Right hindlimb (tissue), 1 donor: ENCODE data around the gene SYPL1.

Source experiments
- DNase-seq: peaks from one replicate; pipeline ENCODE4 v3.0.0-alpha.2; 2018

SYPL1 gene

DNA sequence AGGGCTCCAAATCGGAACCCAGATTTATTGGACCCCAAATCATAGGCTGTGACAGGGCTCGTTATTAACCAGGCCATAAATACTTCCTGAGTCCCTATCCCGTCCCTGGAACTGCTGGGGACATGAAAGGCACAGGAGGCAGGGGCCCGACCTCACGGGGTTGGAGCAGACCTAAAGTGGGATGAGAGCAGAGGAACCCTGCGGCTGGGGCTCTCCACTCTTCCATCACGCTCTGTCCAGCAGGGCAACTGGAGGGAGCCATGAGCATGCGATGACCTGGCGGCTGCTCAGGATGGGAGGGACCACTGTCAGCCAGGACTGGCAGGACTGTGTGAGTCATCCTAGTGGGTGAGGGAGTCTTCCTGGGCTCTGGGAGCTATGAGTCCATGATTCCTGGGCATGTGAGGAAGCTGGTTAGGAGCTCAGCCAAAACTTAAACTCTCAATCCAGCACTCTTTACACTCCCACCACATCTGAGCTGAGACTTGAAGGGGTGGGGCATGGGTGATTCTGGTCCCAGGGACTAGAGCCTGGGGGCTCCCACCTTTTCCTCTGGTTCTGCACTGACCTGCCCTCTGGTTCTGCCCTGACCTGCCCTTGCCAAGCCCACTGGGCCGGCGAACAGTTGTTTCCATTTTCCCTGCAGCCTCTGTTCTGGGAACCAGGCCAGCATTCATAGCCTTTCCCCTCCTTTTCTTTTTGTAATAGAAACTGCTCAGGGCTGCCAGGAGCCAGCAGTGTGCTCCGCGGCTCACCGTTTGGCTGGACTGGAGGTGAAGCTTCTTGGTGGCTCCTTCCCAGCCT lies 47.1 kb downstream of the SYPL1 start:
- peak; percentile 87 for DNase-seq

DNA sequence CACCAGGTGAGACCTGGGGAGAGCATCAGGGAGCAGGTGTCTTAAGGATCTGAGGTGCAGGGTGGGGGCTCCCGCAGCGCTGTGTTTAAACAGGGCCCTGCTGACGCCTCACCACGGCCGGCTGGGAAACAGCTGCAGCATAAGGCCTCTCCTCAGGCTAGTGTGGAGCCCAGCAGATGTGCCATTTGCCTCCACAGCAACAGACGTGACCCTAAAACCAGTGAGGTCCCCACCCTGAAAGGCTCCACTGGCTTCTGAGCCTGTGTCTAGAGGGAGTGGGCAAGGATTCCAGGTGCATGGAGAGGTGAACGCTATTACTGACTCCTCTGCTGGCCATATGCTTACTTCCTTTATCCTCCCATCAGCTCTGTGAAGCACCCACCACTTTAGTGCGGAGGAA lies 47.8 kb downstream of the SYPL1 start:
- DNase-seq: no peak

DNA sequence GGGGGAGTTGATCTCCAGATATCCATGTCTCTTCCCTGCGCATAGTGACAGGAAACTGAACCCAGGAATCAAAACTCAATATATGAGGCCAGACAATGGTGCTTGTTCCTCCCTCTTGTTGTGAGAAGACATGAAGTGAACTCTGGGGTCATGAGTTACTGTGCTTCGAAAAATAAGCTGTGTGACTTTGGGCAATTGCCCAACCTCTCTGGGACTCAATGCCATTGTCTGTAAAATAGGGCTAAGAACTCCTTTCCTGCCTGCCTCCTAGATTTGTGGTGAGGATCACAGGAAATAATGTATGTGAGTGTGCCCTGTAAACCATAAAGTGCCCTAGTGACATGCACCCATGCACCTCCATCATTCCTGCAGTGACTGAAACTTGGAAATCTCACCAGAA lies 48.4 kb downstream of the SYPL1 start:
- no peak for DNase-seq

DNA sequence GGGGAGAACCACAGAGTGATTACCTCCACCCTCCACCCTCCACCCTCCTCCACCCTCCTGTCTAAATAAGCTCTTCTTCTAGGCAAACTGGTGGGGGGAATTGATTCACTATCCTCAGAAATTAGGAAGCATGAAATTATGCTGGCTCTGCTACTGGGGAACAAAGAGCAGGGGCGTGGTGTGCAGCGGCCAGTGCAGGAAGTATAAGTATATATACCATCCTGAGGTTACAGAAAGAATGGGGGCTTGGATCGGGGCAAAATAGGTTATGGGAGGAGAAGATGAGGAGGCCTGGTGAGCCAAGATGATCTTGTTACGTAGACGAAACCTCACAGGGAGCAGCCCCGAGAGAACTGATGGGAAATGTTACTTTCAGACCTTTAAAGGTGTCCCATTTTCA lies 49.1 kb downstream of the SYPL1 start:
- no peak for DNase-seq

DNA sequence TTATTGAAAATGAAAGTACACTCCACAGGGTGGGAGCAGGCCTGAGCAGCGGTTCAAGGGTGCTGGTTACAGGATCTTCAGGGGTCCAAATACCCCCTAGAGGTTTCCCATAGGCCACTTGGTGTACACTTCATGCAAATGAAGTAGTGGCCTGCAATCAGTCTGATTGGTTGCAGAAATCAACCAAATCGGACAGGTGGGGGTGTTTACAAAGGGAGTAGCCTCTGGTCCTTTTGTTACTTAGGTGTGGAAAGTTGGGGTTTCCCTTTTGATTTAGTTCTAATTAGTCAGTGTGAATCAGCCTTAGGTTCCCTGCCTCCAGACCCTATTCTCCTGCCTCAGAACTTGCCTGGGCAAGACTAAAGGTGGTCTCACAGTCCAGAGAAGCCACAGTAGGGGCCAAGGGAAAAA lies 49.6 kb downstream of the SYPL1 start:
- DNase-seq: no peak

DNA sequence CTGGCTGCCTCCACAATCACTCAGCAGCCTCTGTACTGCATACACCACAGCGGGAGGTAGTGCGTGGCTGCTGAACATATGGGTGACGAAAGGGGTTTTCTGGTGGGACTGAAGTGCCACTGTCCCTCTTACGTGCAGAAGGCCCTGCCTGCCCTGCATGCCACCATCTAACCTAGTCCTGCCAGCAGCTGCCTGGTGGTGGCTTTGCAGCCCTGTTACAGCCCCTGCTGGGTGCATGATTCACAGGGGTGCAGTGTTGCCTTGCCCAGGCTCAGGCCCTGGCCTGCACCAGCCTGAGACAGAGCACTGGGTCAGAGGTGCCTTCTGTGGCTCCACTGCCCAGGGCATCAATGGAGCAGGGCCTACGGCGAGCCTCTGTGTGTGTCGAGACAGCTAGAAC lies 50.1 kb downstream of the SYPL1 start:
- DNase-seq: no peak

DNA sequence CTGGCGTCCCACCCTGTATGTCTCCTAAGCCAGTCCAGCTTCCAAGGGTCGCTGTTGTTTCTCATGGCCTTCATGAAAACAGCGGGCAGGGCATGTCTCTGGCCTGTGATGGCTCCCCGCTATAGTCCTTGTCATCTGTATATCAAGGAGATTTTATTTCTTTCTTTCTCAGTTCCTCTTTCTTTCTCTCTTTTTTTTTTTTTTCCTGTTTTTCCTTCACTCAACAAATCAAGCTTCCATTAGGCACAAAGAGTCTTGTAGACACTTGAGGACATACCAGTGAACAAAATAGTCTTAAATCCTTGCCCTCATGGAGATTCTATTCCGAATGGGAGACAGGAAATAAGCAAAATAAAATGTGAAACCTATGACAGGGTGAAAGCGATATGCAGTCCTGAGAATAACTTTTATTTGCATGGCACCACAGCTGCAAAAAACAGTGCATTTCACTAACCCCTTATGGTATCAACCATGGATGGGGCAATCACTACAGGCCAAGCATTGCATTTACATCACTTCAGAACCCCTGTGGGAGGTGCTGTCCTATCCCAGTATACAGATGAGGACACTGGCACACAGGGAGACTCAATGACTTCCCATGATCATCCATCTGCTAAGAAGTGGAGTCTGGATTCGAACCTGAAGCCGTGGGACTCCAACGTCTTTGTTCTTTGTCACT lies 50.7 kb downstream of the SYPL1 start:
- DNase-seq: no peak

DNA sequence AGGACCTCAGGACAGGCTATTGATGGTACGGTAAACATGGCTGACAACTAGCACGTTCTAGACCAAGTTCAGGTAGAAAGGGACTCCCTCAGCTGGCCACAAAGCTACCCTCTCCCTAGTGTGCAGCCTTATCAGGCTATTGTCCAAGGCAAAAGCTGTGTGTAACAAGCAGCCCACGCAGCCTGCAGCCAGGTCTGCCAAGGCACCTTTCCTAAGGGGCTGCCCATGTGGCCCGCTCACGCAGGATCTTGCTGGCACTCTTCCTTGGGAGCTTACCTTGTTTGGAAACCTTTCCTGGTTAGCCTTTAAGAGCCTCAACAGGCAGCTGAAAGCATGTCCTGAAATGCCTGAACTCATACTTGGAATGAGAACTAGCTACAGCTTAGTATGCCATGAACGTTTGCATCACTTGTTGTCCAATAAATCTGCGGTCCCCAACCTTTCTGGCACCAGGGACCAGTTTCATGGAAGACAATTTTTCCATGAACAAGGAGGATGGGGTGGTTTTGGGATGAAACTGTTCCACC lies 51.7 kb downstream of the SYPL1 start:
- DNase-seq: no peak

DNA sequence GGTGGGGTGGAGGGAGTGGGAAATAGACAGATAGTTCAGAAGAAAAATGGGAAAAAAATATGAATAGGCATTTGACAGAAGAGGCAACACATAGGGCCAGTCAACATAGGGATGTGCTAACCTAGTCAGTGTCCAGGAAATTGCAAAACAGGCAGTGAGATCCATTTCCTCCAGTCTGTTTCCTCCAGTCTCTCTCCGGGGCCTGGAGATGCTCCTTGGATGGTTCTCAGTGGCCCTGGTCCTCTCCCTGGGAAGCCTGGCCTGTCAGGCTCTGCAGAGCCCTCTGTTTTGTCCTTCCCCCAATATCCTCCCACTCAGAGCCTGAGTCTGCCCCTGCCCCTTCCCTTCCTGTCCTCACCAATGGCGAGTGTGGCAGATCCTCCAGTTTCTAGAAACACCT lies 52.6 kb downstream of the SYPL1 start:
- DNase-seq: no peak

DNA sequence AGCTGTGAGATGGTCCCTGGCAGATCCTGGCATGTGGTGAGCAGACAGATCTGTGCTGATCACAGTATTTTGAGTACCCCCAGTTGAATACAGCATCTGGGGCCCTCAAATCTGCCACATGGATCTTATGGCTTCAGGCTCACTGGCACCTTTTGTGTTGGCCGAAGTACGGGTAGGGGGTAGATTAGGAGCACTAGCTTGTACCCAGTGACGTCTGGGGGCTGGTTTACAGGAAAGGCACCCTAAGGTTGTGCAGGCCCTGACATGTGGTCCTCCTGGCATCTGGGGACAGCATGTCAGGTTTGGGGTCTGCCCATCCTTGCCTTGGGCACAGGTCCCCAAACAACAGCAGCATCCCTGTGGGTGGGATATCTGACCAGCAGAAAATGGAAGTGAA lies 53.2 kb downstream of the SYPL1 start:
- no peak for DNase-seq

DNA sequence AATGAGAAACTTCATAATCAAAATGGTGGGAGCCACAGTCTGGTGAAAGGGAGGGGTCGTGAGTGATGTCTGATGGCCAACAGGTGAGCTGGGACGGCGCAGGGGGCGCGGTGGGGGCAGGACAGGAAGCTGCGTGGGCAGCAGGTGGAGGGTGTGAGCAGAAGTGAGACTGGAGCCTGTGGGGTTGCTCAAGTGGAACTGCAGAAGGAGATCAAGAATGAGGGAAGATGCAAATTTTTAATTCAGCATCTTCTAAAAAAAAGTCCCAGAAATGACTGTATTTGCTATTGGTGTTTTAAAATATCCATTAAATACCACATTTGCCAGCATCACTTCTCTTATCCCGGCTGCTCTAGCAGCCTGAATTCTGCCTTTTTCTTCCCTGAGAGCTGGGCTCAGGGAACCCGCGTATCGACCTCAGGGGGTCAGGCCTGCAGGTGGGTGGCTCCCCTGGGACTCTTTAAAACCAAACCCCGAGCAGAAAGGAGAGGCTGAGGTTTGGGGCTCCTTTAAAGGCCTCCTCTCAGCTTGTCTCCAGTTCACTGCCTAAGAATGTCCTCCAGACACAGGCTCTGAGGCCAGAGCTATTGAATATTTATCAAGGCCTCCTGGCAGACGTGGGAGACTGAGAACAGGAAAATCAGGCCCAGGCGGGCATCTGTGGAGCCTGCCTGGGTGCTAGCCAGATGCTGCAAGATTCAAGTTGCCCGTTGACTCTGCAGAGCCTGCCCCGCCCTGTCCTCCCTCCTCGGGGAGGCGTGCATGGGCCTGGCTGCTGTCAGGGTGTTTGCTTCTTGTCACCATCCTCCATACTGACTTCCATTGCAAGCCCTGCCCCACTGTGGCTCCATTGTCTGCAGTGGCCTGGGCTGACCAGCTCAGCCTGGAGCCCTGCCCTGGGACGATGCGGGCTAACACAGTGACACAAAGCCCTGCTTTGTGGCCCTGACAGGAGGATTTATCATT lies 53.9 kb downstream of the SYPL1 start:
- no peak for DNase-seq

DNA sequence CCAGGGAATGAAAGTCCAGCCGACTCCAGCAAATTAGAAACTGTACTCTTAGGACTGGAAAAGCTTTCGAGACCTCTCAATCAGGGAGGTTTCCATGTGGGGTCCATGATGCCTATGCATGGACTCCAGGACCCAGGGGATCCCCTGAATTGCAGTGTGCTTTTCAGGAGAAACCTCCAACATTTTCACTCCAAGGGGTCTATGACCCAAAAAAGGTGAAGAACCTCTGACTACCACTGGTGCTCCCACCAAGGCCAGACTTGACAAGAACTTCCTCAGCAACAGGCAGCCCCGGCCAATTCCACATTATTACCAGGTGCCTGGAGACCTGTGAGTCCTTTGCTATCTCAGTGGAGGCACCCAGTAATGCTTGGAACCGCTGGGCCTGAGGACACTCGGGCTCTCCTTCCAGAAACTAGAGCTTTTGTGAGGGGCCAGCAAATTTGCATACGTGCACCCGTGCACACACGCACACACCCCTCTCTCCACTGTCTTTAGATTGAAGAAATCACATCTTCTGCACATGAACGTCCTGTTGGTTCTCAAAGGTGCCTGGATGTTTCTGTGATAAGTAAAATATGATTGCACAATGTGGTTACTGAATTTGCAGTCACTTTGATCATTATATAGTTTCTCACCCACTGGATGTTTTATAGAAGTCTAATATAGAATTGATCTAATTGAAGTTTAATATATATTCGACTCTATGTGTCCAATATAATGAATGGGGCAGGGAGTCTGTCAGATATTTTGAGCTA lies 54.7 kb downstream of the SYPL1 start:
- no peak for DNase-seq

DNA sequence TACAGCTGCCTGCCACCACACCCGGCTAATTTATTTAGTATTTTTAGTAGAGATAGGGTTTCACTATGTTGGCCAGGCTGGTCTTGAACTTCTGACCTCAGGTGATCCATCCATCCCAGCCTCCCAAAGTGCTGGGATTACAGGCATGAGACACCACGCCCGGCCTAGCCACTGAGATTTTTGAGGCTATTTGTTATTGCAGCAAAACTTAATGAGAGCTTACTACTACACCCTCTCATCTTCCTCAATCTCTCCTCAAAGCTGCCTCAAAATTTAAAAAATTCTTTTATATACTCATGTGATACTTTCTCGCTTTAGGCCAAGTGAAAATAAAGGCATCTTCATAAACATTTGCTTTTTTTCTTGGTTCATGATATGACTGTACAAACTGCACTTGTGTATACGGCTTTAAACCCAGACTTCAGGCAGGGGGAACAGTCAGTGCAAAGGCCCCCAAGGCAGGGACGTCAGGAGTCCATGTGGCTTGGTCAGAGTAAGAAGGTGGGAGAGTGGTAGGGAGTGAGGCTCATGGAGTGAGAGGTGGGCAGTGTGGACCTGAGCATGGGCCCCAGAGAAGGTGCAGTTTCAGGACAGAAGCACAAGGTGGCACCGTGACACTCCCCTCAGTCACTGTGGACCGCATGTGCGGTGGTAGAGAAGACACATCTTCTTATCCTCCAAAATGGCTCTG lies 55.5 kb downstream of the SYPL1 start:
- peak; percentile 68 for DNase-seq

DNA sequence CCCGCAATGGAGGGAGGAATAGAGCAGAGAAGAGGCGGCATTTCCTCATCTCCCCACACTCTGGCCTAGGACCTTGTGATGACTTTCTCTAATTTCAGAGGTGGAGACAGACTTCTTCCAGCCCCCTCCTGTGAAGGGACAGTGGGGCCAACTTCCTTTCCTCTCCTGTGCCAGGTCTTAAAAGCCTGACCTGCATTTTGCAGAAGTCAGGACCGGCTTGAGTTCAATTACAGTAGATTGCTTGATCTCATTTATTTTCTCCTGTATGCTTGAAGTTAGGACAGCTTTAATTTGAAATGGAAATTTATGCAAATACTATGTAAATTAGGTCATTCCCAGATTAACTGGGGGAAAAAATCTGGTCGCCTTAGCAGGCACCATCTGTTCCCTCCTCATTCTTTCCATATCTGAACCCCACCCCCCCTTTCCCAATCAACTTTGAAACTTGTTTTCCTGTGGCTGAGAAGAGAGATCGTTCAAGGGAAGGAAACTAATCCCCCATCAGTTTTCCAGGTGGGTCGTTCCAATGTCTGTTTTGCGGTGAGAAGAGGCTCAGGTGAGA lies 57.1 kb downstream of the SYPL1 start:
- DNase-seq: no peak

DNA sequence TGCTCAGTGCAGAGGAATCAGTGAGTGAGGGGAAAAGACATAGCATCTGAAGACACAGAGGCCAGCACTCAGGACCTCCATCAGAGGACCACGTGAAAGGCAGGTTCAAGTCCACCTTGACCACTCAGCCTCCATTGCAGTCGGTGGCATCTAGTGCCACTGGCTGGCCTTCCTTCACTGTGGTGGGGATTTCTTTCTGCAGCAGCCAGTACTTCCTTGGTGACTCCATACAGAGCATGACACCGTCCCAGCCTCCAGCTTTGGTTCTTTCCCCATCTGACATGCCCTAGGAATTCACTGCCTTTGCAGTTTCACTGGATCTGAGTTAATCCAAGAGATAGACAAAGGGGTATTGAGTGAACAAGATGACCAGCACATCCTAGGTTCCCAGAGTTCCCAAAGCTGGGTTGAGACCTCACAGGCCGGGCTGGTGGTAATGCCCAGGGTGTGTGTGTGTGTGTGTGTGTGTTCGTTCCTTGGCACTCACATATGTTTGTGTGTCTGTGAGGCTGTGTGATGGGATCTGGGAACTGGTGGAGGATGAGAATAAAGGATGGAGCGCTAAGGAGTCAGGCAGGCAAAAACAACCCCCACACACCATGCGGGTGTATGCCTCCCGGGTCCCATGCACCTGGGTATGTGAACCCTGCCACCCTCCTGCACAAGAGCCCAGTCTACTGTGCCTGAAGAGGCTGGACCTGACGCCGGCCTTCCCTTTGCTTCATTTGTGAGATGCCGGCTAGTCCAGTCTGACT lies 57.8 kb downstream of the SYPL1 start:
- no peak for DNase-seq

DNA sequence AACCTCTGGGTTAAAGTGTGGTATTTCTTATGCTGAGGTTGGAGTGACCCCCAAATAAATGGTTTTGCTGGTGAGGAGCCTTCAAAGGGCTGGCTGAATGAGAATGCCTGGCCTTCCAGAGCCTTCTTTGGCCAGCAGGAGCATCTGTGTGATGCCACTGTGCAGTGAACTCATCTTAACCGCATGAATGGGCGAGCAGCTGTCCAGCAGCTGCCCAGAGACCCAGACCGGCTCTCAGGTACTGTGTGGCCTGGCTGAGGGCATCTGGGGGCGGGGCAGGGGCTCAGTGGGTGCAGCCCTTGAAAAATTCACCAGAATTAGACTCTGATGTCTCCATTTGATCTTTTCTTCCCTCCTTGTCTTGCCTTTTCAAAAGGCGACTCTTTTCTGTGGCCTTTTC lies 59.0 kb downstream of the SYPL1 start:
- DNase-seq: no peak

DNA sequence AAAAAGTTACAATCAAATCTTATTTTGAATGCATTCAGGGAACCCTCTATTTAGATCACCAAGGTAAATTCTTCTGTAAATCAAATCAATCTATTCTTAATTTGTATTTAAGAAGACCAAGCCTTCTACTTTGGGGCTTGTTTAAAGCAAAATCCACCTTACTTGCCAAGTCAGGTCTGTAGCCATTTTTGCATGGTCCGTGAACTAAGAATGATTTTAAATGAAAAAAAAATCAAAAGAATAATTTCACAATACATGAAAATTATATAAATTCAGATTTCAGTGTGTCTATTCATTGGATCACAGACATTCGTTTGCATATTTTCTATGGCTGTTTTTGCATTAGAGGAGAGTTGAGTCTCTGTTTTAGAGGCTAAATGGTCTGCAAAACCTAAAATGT lies 59.4 kb downstream of the SYPL1 start:
- no peak for DNase-seq

DNA sequence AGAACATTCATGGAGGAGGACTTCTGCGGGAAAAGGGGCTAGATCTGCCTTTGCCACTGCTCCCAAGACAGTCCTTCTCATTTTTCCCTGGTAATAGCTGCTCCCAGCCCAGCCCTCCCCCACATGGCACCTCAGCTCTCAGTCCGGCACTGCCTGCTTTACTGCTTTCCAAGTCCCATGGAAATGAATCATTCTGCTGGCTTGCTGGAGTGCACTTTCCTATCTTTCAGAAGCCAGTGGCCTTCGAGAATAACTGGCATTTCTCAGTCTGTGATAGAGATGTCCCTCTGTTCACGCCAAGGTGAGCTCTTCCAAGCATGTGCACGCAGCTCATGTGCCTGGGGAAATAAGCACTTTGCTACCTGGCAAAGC lies 61.4 kb downstream of the SYPL1 start:
- DNase-seq: no peak

DNA sequence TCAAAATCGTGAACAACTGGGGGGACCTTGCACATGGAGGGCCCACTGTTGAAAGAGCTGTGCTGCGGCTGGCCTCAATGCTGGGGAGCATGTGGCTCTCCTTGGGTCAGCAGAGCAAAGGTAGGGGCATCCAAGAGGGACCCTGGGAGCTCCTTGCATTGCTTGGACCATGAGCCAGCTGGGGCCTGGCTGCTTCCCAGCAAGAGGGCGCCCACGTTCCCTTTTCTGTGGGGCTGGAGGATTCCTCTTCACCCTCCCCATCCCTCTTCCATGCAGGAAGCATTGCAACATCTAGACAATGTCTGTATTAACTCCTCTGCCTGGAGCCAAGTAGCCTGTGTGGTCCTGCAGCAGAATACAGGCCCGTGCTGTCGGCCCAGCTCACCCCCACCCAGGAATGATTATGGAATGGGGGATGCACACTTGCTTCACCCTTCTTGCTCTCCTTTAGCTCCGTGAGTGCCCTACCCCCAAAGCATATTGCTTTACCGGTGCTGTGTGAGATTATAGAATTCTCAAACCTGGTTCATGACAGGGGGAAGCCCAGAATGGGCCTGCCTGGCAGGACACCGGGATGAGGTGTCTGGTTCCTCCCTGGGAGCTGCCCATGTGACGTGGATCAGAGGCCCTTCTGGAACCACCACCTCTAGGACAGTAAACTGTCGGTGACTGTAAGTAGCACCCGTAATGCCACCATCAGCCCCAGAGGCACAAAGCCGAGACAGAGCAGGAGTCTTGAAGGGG lies 61.9 kb downstream of the SYPL1 start:
- DNase-seq: no peak

DNA sequence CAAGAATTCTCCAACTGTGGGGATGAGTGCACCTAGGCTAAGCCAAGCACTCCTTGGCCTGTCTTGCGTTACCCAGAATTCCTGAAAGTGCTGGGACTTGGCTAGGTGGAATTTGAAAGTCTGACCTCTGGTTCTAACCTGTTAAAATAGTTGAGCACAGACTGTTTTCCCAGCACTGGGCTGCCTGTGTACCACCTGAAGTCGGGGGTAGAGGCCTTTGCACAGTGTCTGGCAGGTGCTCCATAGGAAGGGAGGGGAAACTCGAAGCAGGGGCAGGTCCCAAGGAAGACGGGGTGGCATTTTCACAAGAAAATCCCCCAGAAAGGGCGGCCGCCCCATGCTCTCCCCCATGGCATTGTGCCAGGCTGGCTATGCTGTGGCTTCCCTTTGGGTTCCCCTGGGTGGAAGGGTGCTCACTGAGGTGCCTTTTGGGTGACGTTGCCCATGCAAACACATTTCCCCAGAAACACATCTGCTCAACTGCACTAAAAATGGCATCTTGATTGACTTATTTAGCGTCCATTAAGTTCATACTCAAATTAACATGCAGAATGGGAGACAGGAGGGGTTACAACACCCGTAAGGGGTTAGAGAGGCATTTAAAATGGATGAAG lies 62.9 kb downstream of the SYPL1 start:
- no peak for DNase-seq
